CD8-positive, alpha-beta memory T cell (primary cell): Measurements from ENCODE around the gene CCN5. TPM values are rescaled to one million over a fixed set of nuclear protein-coding genes. Genes with fewer than 3 reads are reported as not detected.

ENCODE experiments used
- CTCF ChIA-PET: fragments of 350-600 bp; sonication (Branson Sonifier 250); formaldehyde crosslinking; loops from one replicate; lab custom pipeline; 2021; ENCODE audit warnings: antibody characterized with exemption; lab: Charles Lee
- POLR2A ChIA-PET: fragments of 350-600 bp; sonication (Branson Sonifier 250); formaldehyde crosslinking; loops from one replicate; lab custom pipeline; 2021; ENCODE audit warnings: antibody characterized with exemption; lab: Charles Lee
- DNase-seq, 5 donors: peaks; one replicate each; pipeline versions ENCODE4 v3.0.0 to v3.0.0-alpha.2; 2020 to 2022; ENCODE audit warnings: mixed read lengths in 1 of 5
- H3K27ac ChIP-seq: one replicate; pipeline ENCODE4 v1.7.0; 2013; ENCODE audit warnings: low read depth, mild to moderate bottlenecking, low read length, moderate library complexity
- H3K27me3 ChIP-seq: 2 replicates; pipeline ENCODE4 v1.7.0; 2013; ENCODE audit warnings: low read length, mild to moderate bottlenecking; ENCODE audit not compliant: insufficient read depth, poor library complexity, severe bottlenecking
- H3K36me3 ChIP-seq: 2 replicates; pipeline ENCODE4 v1.7.0; 2013; ENCODE audit warnings: mild to moderate bottlenecking, low read length, moderate library complexity; ENCODE audit not compliant: insufficient read depth
- H3K4me1 ChIP-seq: 2 replicates; pipeline ENCODE4 v1.7.0; 2013; ENCODE audit warnings: mild to moderate bottlenecking, low read length, moderate library complexity; ENCODE audit not compliant: insufficient read depth
- H3K4me3 ChIP-seq: 2 replicates; pipeline ENCODE4 v1.7.0; 2013; ENCODE audit warnings: mild to moderate bottlenecking, low read length
- H3K9me3 ChIP-seq: 2 replicates; pipeline ENCODE4 v1.7.0; 2013; ENCODE audit warnings: mild to moderate bottlenecking, low read length
- H3K27ac Mint-ChIP-seq, 8 donors: one replicate each; pipeline ENCODE4 v1.8.0; 2020 to 2021; ENCODE audit warnings: mixed read lengths in 8 of 8, mild to moderate bottlenecking in 6 of 8, inconsistent platforms in 3 of 8, moderate library complexity in 3 of 8
- H3K27me3 Mint-ChIP-seq, 2 donors: one replicate each; pipeline ENCODE4 v1.8.0; 2020 to 2021; ENCODE audit warnings: mixed read lengths in 2 of 2, mild to moderate bottlenecking in 1 of 2, moderate library complexity in 1 of 2
- H3K36me3 Mint-ChIP-seq, 3 donors: one replicate each; pipeline ENCODE4 v1.8.0; 2020 to 2021; ENCODE audit warnings: mixed read lengths in 3 of 3, inconsistent platforms in 1 of 3, mild to moderate bottlenecking in 1 of 3
- H3K4me1 Mint-ChIP-seq, 3 donors: one replicate each; pipeline ENCODE4 v1.8.0; 2020 to 2021; ENCODE audit warnings: mixed read lengths in 3 of 3, inconsistent platforms in 1 of 3, mild to moderate bottlenecking in 1 of 3
- H3K4me3 Mint-ChIP-seq, 7 donors: one replicate each; pipeline ENCODE4 v1.8.0; 2020 to 2021; ENCODE audit warnings: mixed read lengths in 7 of 7, mild to moderate bottlenecking in 6 of 7, moderate library complexity in 4 of 7, inconsistent platforms in 2 of 7
- H3K9me3 Mint-ChIP-seq, 5 donors: one replicate each; pipeline ENCODE4 v1.8.0; 2020 to 2022; ENCODE audit warnings: mixed read lengths in 5 of 5, mild to moderate bottlenecking in 3 of 5, moderate library complexity in 2 of 5, inconsistent platforms in 1 of 5
- polyA plus RNA-seq: library from polyadenylated mRNA; unstranded; fragments of 300-500 nt; fragmentation: Illumina TruSeq; gene quantifications from one replicate; pipeline ENCODE4 v1.2.3, GENCODE V29; 2021
- total RNA-seq, 2 experiments: library from RNA; stranded (reverse); gene quantifications; one replicate each; pipeline ENCODE4 v1.2.3, GENCODE V29; 2021

CCN5 gene
- total and polyA plus RNA-seq, 3 experiments from 2014 or later = not detected

DNA sequence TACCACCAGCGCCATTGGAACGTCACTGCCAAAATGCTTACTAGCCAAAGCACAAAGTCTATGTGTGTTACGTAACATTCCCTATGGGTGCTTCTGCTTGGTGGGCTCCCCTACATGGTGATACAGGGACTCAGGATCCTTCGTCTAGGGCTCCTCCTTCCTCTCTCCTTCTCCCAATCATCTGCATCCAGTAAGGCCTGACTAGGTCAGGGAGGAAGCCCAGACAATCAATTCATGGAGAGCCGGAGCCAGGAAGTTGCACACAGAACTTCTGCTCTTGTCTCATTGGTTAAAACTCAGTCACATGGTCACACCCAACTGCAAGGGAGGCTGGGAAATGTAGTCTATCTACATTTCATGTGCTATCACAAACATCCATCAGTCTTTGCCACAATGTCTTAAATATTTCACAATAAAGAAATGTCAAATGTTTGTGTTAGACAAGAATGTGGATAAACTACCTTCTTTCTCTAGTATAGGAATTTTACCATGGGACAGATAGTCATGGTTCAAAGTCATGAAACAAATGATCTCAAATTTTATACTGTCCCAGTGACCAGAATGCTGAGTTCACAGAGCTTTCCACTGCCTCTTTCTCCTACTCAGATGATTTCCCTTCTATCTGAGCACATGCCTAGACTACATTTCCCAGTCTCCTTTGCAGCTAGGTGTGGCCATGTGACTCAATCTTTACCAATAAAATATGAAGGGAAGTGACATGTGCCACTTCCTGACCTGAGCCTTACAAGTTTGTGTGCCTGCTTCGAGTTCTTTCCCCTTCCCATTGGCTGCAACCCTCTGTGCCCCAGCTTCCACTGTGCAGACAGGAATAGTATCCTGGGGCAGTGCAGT lies 21.2 kb downstream of the CCN5 start:
- Mint-ChIP-seq H3K27ac (peak overlapping the region in 4 of 8 donors; percentile 45 to 80 (median 78)), H3K9me3 (no peaks in the 10 kb centered on the region), H3K4me3 (peak overlapping the region in 6 of 7 donors; percentile 21 to 72 (median 48)), H3K36me3 (peaks cover 0 to 5% (median 0%) of the 10 kb centered on the region in 3 donors), H3K4me1 (peaks cover 7 to 19% (median 11%) of the 10 kb centered on the region in 3 donors), H3K27me3 (peaks cover under 1 to 3% of the 10 kb centered on the region in 2 donors)
- CTCF ChIA-PET = interaction anchor here (0.8 to 1.5 kb wide), 3 partner anchors 10 to 53 kb away, joined by 3 to 4 read pairs (median 3); no protein-coding TSS in a partner anchor
- H3K27ac ChIP-seq = no peak overlapping the region
- no peaks in the 10 kb centered on the region for H3K36me3 ChIP-seq
- peaks cover 8% of the 10 kb centered on the region for H3K4me1 ChIP-seq
- H3K4me3 ChIP-seq = peak overlapping the region; percentile 30
- H3K27me3 ChIP-seq = no peaks in the 10 kb centered on the region
- H3K9me3 ChIP-seq = no peaks in the 10 kb centered on the region
- DNase-seq = peak in 2 of 5 donors; percentile 21 to 44
- POLR2A ChIA-PET = no interaction called here

DNA sequence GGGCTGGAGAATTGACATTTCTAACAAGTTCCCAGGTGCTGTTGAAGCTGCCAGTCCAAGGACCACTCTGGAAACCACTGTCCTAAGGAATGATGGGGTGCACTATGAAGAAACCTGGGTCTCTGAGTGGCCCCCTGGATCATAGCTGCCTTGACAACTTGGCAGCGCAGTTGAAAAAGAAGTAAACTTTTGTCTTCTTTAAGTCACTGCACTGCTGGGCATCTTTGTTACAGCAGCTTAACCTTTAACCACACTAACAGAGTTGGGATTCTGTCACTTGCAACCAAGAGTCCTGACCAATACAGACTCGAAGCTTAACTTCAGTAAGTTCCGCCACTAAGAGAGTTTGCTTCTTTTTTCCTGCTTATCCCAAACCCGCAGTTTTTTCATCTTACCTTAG lies 21.9 kb downstream of the CCN5 start:
- Mint-ChIP-seq H3K9me3 (no peaks in the 10 kb centered on the region), H3K4me3 (no peak overlapping the region), H3K4me1 (peaks cover 7 to 19% (median 11%) of the 10 kb centered on the region in 3 donors), H3K27ac (no peak overlapping the region), H3K27me3 (peaks cover 5 to 7% of the 10 kb centered on the region in 2 donors), H3K36me3 (peaks cover 0 to 5% (median 0%) of the 10 kb centered on the region in 3 donors)
- POLR2A ChIA-PET = no interaction called here
- DNase-seq = no peak
- Histone ChIP-seq H3K9me3 (no peaks in the 10 kb centered on the region), H3K27ac (no peak overlapping the region), H3K27me3 (no peaks in the 10 kb centered on the region), H3K4me3 (no peak overlapping the region), H3K4me1 (peaks cover 8% of the 10 kb centered on the region), H3K36me3 (no peaks in the 10 kb centered on the region)
- CTCF ChIA-PET = interaction anchor here (0.8 to 1.5 kb wide), 3 partner anchors 9 to 53 kb away, joined by 3 to 4 read pairs (median 3); no protein-coding TSS in a partner anchor

DNA sequence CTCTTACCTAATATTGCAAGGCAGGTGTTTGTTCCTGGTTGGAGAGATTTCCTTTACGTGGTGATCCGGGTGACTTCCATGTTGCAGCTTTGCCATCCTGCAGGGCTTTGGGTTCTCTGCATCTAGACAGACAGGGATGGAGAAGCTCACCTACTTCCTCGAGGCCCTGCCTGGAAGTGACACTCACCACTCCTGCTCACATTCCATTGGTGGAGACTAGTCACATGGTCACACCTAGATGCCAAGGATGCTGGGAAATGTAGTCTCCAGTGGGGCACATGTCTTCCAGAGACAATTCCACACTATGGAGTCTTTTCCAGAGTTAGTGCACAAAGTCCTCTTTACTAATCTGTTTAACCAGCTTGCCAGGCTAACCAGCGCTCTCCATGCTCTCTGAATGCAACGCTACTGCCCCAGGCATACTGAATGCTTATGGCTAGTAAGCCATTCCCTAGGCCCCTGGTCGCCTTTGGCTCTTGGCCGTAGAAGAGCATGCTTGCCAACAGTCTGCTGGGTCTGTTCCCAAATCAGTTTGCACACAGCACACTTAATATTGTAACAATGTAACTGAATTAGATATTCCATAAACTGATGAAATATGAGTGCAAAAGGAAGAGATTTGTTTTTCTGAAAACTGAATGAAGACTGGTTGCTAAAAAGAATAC lies 23.8 kb downstream of the CCN5 start:
- Mint-ChIP-seq H3K27me3 (peaks cover 15% of the 10 kb centered on the region in 2 donors), H3K4me3 (no peak overlapping the region), H3K4me1 (peaks cover 5 to 19% (median 11%) of the 10 kb centered on the region in 3 donors), H3K9me3 (no peaks in the 10 kb centered on the region), H3K27ac (peak overlapping the region in 1 of 8 donors; percentile 73), H3K36me3 (peaks cover 0 to 5% (median 0%) of the 10 kb centered on the region in 3 donors)
- Histone ChIP-seq H3K4me3 (no peak overlapping the region), H3K27ac (no peak overlapping the region), H3K9me3 (no peaks in the 10 kb centered on the region), H3K4me1 (peaks cover 8% of the 10 kb centered on the region), H3K36me3 (no peaks in the 10 kb centered on the region), H3K27me3 (no peaks in the 10 kb centered on the region)
- ChIA-PET POLR2A (interaction anchor here (0.6 kb wide), 1 partner anchor 89 kb away, joined by 15 read pairs; no protein-coding TSS in a partner anchor), CTCF (interaction anchor here (1.1 kb wide), 1 partner anchor 9 kb away, joined by 4 read pairs; no protein-coding TSS in a partner anchor)
- peak in 4 of 5 donors; percentile 13 to 55 (median 28) for DNase-seq

DNA sequence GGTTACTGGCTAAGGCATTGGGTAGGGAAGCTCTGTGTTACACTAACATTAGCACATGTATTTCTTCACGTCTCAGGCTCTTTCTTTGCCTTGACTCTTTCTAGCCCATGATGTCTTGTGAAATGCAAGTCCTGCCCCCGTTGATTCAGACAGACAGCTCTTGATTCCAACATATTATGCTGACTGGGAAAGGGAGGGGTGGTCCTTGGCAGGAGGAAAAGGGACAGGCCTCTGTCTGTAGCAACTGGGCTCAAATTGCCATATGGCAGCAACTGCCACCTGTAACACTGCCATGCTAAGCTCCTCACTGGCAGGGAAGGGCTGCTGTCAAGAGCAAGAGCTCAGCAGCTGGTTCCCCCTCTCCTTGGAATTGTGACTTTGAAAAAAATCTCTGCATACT lies 24.8 kb downstream of the CCN5 start:
- H3K27ac ChIP-seq = no peak overlapping the region
- ChIA-PET POLR2A (no interaction called here), CTCF (no interaction called here)
- no peak for DNase-seq
- peaks cover 8% of the 10 kb centered on the region for H3K4me1 ChIP-seq
- no peak overlapping the region for H3K4me3 ChIP-seq
- peaks cover 0 to 5% (median 0%) of the 10 kb centered on the region in 3 donors for H3K36me3 Mint-ChIP-seq
- no peaks in the 10 kb centered on the region for H3K27me3 ChIP-seq
- H3K9me3 Mint-ChIP-seq = no peaks in the 10 kb centered on the region
- no peaks in the 10 kb centered on the region for H3K36me3 ChIP-seq
- peaks cover 17 to 25% of the 10 kb centered on the region in 2 donors for H3K27me3 Mint-ChIP-seq
- no peak overlapping the region for H3K4me3 Mint-ChIP-seq
- H3K4me1 Mint-ChIP-seq = peaks cover 5 to 19% (median 11%) of the 10 kb centered on the region in 3 donors
- H3K9me3 ChIP-seq = no peaks in the 10 kb centered on the region
- H3K27ac Mint-ChIP-seq = no peak overlapping the region

DNA sequence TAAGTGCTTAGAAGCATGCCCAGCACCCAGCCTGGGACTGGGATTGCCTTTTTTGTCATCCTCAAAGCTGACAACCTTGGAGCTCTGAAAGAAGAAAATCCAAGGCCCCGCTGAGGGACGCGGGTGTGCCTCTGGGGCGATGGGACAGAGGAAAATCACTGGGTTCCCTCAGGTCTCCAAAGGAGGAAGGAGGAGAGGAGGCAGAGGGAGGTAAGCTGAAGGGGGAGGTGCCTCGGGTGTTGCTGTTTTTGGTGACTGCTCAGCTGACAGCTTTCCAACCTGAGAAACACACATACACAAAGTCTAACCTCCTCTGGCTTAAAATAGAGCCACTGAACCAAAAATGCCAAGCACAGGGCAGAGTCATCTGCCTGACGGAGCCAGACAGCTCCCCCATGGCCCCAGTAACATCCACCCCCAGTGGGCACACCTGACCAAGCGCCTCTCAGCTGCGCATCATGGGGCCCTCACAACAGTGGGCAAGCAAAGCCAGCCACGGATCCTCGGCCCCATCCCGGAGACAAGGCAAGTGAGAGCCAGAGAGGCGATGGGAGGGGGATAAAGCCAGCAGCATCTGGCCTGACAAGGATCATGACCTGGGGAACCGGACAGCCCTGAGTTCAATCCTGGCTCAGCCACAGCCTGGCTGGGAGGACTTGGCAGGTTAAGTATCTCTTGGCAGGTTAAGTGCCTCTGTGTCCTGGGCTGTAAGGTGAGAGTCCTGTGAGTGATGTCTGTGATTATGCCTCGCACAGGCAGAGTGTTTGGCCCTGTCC lies 27.3 kb downstream of the CCN5 start:
- H3K36me3 Mint-ChIP-seq = peaks cover 0 to 1% (median 0%) of the 10 kb centered on the region in 3 donors
- Histone ChIP-seq H3K4me1 (peaks cover 4% of the 10 kb centered on the region), H3K4me3 (no peak overlapping the region), H3K36me3 (no peaks in the 10 kb centered on the region), H3K9me3 (no peaks in the 10 kb centered on the region), H3K27ac (no peak overlapping the region), H3K27me3 (peaks cover 12% of the 10 kb centered on the region)
- peak overlapping the region in 1 of 7 donors; percentile 49 for H3K4me3 Mint-ChIP-seq
- peaks cover 30 to 42% of the 10 kb centered on the region in 2 donors for H3K27me3 Mint-ChIP-seq
- POLR2A ChIA-PET = no interaction called here
- H3K9me3 Mint-ChIP-seq = no peaks in the 10 kb centered on the region
- H3K27ac Mint-ChIP-seq = no peak overlapping the region
- no peak for DNase-seq
- CTCF ChIA-PET = no interaction called here
- peaks cover 10 to 22% (median 15%) of the 10 kb centered on the region in 3 donors for H3K4me1 Mint-ChIP-seq

DNA sequence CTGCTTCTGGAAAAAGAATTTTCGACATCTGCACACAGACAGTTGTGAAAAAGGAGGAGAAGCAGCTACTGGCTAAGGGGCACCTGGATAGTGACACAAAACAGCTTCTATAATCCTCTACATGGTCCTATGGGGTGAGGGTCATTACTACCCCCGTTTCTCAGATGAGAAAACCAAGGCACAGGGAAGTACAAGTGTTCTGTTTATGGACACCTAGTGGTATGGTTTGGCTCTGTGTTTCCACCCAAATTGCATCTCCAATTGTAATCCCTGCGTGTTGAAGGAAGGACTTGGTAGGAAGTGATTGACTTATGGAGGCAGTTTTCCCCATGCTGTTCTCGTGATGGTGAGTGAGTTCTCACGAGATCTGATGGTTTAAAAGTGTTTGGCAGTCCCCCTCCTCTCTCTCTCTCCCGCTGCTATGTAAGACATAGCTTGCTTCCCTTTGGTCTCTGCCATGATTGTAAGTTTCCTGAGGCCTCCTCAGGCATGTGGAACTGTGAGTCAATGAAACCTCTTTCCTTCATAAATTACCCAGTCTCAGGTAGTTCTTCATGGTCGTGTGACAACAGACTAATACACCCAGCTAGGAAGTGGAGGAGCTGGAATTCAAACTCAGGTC lies 28.0 kb downstream of the CCN5 start:
- H3K27ac Mint-ChIP-seq = peak overlapping the region in 1 of 8 donors; percentile 69
- POLR2A ChIA-PET = no interaction called here
- H3K4me3 ChIP-seq = no peak overlapping the region
- H3K4me3 Mint-ChIP-seq = no peak overlapping the region
- H3K4me1 ChIP-seq = peaks cover 4% of the 10 kb centered on the region
- H3K9me3 Mint-ChIP-seq = no peaks in the 10 kb centered on the region
- DNase-seq = no peak
- no peak overlapping the region for H3K27ac ChIP-seq
- peaks cover 36 to 49% of the 10 kb centered on the region in 2 donors for H3K27me3 Mint-ChIP-seq
- no peaks in the 10 kb centered on the region for H3K36me3 Mint-ChIP-seq
- no peaks in the 10 kb centered on the region for H3K36me3 ChIP-seq
- H3K9me3 ChIP-seq = no peaks in the 10 kb centered on the region
- CTCF ChIA-PET = no interaction called here
- peaks cover 10 to 24% (median 16%) of the 10 kb centered on the region in 3 donors for H3K4me1 Mint-ChIP-seq
- peaks cover 12% of the 10 kb centered on the region for H3K27me3 ChIP-seq

DNA sequence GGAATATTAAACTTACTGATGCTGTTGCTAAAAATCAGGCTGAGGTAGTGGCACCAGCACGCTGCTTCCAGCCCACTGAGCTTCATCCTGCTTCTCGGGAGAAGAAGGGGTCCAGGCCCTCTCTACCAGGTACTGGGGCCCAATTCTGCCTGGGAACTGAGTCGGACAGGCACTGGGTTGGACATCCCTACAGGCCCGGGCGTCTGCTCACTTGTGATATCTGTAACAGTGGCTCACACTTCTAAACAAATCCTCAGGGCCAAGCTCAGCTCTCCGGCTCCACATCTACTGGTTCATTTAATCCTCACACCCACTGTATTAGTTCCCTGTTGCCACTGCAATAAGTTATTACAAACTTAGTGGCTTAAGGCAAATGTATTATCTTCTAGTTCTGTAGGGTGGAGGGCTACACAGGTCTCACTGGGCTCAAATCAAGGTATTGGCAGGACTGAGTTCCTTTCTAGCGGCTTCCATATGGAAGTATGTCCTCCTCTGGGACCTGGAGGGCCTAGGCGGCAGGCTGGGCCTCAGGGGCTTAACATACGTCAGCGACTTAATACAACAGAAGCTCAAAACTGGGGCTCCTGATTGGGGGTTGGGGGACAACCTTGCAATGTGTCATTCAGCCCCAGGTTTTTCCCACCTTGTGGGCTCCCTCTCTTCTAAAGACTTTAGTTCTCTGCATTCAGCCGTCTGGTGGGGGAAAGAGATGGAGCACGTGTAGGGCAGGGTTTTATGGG lies 28.9 kb downstream of the CCN5 start:
- Mint-ChIP-seq H3K4me3 (peak overlapping the region in 1 of 7 donors; percentile 68), H3K27ac (no peak overlapping the region), H3K4me1 (peaks cover 10 to 17% (median 16%) of the 10 kb centered on the region in 3 donors), H3K36me3 (no peaks in the 10 kb centered on the region), H3K9me3 (no peaks in the 10 kb centered on the region), H3K27me3 (peaks cover 36 to 57% of the 10 kb centered on the region in 2 donors)
- Histone ChIP-seq H3K27me3 (peaks cover 12% of the 10 kb centered on the region), H3K36me3 (no peaks in the 10 kb centered on the region), H3K27ac (no peak overlapping the region), H3K4me1 (peaks cover 4% of the 10 kb centered on the region), H3K9me3 (no peaks in the 10 kb centered on the region), H3K4me3 (no peak overlapping the region)
- CTCF ChIA-PET = no interaction called here
- no peak for DNase-seq
- POLR2A ChIA-PET = no interaction called here
